Measurements from ENCODE around the gene OGFR.

Gene OGFR

GRCh38 chr20:62815066-62815991, 10.7 kb downstream of the OGFR start:
- DNase-seq: peak; percentile 55

DNA sequence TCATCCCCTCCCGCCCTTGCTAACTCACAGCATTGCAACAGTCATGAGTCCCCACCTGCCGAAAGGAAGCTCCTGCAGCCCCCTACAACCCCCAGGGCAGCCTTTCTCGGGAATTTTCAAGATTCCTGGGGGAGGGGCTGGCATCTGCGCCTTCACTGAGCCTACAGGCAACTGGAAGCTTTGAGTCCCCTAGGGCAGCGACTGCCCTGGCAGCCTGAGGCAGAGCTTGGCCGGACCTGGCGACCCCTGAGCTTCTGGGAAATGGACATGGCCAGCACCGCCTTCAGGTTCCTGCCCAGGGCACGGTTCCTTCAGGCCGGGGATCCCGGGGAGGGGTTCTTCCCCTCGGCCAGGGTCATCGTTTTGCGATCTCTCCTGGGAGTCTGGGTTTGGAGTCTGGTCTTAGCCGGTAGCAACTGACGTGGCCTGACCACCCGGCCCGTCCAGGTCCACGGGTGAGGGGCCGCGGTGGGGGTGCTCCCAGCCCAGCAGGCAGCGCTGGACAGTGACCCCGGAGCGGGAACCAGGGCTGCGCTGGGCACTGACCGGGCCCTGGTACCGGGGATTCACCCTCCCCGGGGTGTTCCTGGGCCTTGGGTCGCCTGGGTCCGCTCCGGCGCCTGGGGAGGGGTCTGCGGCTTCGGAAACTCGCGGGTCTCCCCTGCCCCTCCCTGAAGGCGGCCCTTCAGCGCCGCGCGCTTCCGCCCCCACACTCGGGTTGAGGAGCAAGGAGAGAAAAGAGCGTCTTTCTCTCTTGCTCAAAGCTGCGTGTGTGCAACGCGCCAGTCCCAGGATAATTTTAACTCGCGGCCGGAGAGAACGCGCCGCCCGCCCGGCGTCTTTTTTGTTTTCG, 11.6 kb downstream of the OGFR start:
- DNase-seq: peak; percentile 82

GRCh38 chr20:62816884-62817873, 12.5 kb downstream of the OGFR start, which contains the start of gene COL9A3:
Gene COL9A3, plus strand, starts transcription at chr20:62817050. Its CDS starts 15 bp downstream, at chr20:62817065.
- peak; percentile 71 for DNase-seq

GRCh38 chr20:62817975-62818591, 13.4 kb downstream of the OGFR start:
- DNase-seq: no peak

GRCh38 chr20:62818592-62819493, 14.2 kb downstream of the OGFR start:
- peak; percentile 78 for DNase-seq

DNA sequence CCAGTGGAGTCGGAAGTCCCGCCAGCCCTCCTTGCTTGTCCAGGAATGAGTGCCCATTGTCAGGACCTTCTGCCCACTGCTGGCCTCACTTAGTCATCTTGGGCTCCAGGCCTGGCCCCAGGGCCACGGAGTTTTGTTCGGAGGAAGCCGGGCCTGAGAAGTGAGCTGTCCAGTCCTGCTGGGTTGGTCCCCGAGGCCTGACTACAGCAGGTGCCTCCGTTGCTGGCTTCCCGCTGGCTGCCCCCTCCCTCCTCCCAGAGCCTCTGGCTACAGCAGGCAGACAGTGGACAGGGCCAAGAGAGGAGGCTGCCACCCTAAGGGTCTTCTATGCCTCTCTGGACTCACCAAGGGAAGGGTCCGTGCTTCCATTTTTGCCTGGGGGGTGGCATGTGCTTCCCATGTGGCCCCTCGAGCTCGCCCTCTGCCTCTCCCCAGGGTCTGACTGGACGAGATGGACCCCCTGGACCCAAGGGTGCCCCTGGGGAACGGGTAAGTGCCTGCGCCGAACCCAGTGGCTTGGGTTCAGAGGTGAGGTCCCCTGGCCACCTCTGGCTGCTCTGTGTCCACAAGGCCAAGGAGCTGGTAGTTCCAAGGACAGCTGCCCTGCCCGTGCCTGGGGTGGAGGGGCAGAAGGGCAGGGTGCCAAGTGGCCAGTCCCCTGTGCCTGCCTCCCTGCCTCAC, 15.0 kb downstream of the OGFR start:
- DNase-seq: no peak

- DNase-seq: no peak
Observed at GRCh38 chr20:62820208-62820961, 15.8 kb downstream of the OGFR start.

DNA sequence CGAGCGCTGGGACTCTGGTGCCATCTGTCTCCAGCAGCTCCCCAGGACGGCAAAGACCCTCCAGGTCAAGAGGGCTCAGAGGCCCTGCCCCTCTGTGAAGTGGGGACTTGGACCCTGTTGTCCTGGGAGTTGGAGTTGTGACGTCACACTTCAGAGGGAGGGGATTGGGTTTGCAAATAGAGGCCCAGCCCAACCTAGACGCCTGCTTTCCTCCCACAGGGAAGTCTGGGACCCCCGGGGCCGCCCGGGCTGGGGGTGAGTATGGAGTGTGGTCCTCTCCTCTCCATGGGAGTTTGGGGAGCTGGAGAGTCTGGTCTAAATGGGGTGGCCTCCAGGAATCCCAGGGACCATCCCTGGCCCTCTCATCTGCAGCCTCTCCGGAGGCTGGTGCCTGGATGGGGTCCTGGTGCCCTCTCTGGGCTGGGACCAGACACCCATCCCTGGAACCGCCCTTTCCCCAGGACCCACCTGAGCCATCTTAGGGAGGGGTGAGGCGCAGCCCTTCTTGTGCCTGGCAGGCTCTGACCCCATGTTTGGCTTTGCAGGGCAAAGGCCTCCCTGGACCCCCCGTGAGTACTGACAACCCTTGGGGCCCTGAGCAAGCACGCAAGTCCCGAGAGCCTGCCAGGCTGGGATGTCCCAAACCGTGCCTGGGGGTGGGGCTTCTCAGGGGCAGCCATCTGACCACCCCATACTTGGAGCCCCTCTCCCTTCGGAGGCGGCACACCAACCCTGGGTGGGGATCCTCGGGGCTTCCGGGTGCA, 16.5 kb downstream of the OGFR start:
- DNase-seq: no peak

DNA sequence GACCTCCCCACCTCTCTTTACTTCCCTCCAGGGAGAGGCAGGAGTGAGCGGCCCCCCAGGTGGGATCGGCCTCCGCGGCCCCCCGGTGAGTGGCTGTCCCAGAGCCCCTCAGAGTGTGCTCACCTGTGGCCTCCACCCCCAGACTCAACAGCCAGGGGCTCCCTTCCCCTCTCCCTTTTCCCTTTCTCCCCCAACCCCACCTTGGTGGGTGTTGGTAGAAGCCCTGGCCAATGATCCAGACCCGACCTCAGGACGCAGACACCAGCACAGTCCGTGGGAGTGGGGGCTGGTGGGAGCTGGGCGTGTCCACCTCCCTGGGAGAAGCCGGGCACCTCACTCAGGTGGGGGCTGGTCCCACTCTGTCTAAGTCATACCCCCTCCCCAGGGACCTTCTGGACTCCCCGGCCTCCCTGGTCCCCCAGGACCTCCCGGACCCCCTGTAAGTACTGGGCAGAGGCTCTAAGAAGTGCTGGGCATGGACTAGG, 17.1 kb downstream of the OGFR start:
- DNase-seq: no peak

- DNase-seq: no peak
Observed at GRCh38 chr20:62822239-62822787, 17.7 kb downstream of the OGFR start.

- DNase-seq: peak; percentile 53
Observed at GRCh38 chr20:62822788-62823651, 18.4 kb downstream of the OGFR start.

DNA sequence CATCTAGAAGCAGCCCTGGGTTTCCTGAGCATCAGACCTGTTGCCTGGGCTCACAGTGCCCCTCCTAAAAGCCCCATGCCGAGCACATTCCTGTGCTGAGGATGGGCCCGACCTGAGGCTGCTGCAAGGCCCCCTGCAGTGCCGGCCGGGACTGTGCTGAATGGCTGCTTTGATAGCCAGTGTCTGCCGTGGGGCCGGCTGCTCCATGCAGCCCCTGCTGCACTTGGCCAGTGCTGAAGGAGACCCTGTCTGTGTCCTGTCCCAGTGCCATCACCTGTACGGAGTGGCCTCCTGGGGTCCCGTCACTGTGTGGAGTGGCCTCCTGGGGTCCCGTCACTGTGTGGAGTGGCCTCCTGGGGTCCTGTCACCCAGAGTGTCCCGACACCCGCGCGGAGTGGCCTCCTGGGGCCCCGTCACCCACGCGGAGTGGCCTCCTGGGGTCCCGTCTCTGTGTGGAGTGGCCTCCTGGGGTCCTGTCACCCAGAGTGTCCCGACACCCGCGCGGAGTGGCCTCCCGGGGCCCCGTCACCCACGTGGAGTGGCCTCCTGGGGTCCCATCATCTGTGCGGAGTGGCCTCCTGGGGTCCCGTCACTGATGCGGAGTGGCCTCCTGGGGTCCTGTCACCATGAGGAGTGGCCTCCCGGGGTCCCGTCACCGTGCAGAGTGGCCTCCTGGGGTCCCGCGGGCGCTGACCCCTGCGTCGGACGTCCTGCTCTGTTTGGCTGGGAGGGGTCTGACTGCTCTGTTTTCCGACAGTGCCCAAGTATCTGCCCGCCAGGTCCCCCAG, 19.2 kb downstream of the OGFR start:
- DNase-seq: no peak

- peak; percentile 70 for DNase-seq
Observed at GRCh38 chr20:62824476-62825332, 20.1 kb downstream of the OGFR start.

DNA sequence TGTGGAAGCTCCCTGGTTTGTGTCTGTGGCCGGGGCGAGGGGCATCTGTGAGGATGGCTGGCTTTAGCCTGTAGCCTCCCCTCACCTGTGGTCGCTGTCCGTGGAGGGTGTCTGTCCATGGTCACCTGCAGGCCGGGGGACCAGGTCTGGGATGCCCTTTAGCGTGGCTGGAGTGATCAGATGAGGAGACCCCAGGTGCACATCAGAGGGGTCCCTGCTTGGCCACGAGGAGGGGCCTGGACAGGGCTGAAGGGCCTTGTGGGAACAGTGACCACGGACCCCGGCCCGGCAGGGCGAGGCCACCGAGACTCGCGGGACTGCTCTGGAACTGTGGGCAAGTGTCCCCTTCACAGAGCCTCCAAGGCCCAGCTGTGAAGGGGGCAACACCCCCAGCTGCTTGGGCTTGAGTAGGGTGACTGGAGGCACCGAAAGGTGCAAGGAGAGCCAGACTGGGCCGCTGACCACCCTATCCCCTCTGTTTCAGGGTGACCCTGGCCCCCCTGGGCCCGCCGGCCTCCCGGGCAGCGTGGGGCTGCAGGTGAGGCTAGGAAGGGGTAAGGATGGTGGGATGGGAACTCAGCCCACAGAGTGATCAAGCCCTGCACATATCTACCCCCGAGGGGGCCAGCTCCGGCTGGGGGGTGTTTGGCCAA, 20.8 kb downstream of the OGFR start:
- DNase-seq: no peak

Data from eye (tissue), 1 donor.